CD14-positive monocyte (primary cell): ENCODE data around the gene TCF4. TPM values are rescaled to one million over a fixed set of nuclear protein-coding genes. Genes with fewer than 3 reads are reported as not detected.

Experiments
- DNase-seq, 3 donors: peaks; one replicate each; pipeline ENCODE4 v3.0.0-alpha.2; 2011 to 2022
- H2AFZ ChIP-seq: 2 replicates; pipeline ENCODE4 v1.6.0; 2012; ENCODE audit warnings: mild to moderate bottlenecking, low read depth, low read length, inconsistent platforms; ENCODE audit not compliant: insufficient read depth, poor library complexity, severe bottlenecking
- H3K27ac ChIP-seq, 2 donors: 1 replicate in 1 of 2; 2 replicates in 1 of 2; pipeline ENCODE4 v1.5.1; 2012 to 2013; ENCODE audit warnings: low read length in 2 of 2, control low read depth in 1 of 2, inconsistent platforms in 1 of 2, low read depth in 1 of 2, mild to moderate bottlenecking in 1 of 2
- H3K27me3 ChIP-seq, 2 donors: one replicate each; pipeline versions ENCODE4 v1.6.0 to v1.6.1; 2011 to 2013; ENCODE audit warnings: low read length in 2 of 2; ENCODE audit not compliant: control insufficient read depth in 2 of 2, insufficient read depth in 2 of 2
- H3K36me3 ChIP-seq, 2 donors: replicated peaks in 1 of 2; 1 replicate in 1 of 2; 2 replicates in 1 of 2; pipeline versions ENCODE4 v1.5.1 to v1.6.1; 2012 to 2013; ENCODE audit warnings: low read length in 2 of 2, control low read depth in 1 of 2, inconsistent platforms in 1 of 2, mild to moderate bottlenecking in 1 of 2; ENCODE audit not compliant: insufficient read depth in 2 of 2, control insufficient read depth in 1 of 2
- H3K4me1 ChIP-seq, 2 donors: 1 replicate in 1 of 2; 2 replicates in 1 of 2; pipeline versions ENCODE4 v1.5.1 to v1.6.1; 2012 to 2013; ENCODE audit warnings: low read length in 2 of 2, control low read depth in 1 of 2, inconsistent platforms in 1 of 2, mild to moderate bottlenecking in 1 of 2, moderate library complexity in 1 of 2; ENCODE audit not compliant: insufficient read depth in 2 of 2, control insufficient read depth in 1 of 2
- H3K4me2 ChIP-seq: replicated peaks from 2 replicates; pipeline ENCODE3; 2012; ENCODE audit warnings: low read length, moderate library complexity, mild to moderate bottlenecking; ENCODE audit not compliant: poor library complexity, severe bottlenecking; ENCODE audit errors: extremely low read depth
- H3K4me3 ChIP-seq, 3 experiments: fragments of 200-600 bp in 1 of 3; sonication (generic) in 1 of 3; replicated peaks in 1 of 3; 1 replicate in 2 of 3; 2 replicates in 1 of 3; pipeline ENCODE4 v1.5.1; 2011 to 2013; ENCODE audit warnings: low read length in 3 of 3, mild to moderate bottlenecking in 3 of 3, control low read depth in 2 of 3, low read depth in 2 of 3, inconsistent platforms in 1 of 3, moderate library complexity in 1 of 3
- H3K79me2 ChIP-seq: 2 replicates; pipeline ENCODE4 v1.6.0; 2012; ENCODE audit warnings: mild to moderate bottlenecking, control low read depth, inconsistent platforms, low read length, moderate library complexity; ENCODE audit not compliant: insufficient read depth
- H3K9ac ChIP-seq: 2 replicates; pipeline ENCODE4 v1.6.0; 2017; ENCODE audit warnings: low read length, mild to moderate bottlenecking; ENCODE audit not compliant: insufficient read depth, poor library complexity, severe bottlenecking
- H3K9me3 ChIP-seq, 2 donors: replicated peaks in 1 of 2; 1 replicate in 1 of 2; 2 replicates in 1 of 2; pipeline versions ENCODE4 v1.5.1 to v1.6.1; 2012 to 2013; ENCODE audit warnings: low read length in 2 of 2, control low read depth in 1 of 2; ENCODE audit not compliant: control insufficient read depth in 1 of 2, insufficient read depth in 1 of 2
- H4K20me1 ChIP-seq: 2 replicates; pipeline ENCODE4 v1.6.0; 2012; ENCODE audit warnings: mild to moderate bottlenecking, low read length, control low read depth, moderate library complexity; ENCODE audit not compliant: insufficient read depth
- H3K27ac Mint-ChIP-seq, 7 donors: one replicate each; pipeline ENCODE4 v1.8.0; 2020; ENCODE audit warnings: mild to moderate bottlenecking in 7 of 7, mixed read lengths in 7 of 7, moderate library complexity in 6 of 7, inconsistent platforms in 2 of 7
- H3K27me3 Mint-ChIP-seq, 3 donors: one replicate each; pipeline ENCODE4 v1.8.0; 2021 to 2022; ENCODE audit warnings: low read depth in 3 of 3, mild to moderate bottlenecking in 3 of 3, mixed read lengths in 3 of 3, moderate library complexity in 3 of 3, inconsistent platforms in 1 of 3
- H3K36me3 Mint-ChIP-seq, 2 donors: one replicate each; pipeline ENCODE4 v1.8.0; 2020; ENCODE audit warnings: mixed read lengths in 2 of 2, inconsistent platforms in 1 of 2, mild to moderate bottlenecking in 1 of 2
- H3K4me1 Mint-ChIP-seq: one replicate; pipeline ENCODE4 v1.8.0; 2020; ENCODE audit warnings: mild to moderate bottlenecking, mixed read lengths
- H3K4me3 Mint-ChIP-seq, 2 donors: one replicate each; pipeline ENCODE4 v1.8.0; 2020; ENCODE audit warnings: mild to moderate bottlenecking in 2 of 2, mixed read lengths in 2 of 2, moderate library complexity in 1 of 2
- H3K9me3 Mint-ChIP-seq, 7 donors: one replicate each; pipeline ENCODE4 v1.8.0; 2020 to 2022; ENCODE audit warnings: mixed read lengths in 7 of 7, mild to moderate bottlenecking in 6 of 7, moderate library complexity in 6 of 7, inconsistent platforms in 2 of 7
- WGBS: methylation state at CpG from one replicate; pipeline ENCODE4 v1.1.5; 2013; ENCODE audit warnings: missing lambda C conversion rate; ENCODE audit not compliant: insufficient coverage; 5-methylcytosine and 5-hydroxymethylcytosine counted together
- intact Hi-C, 2 donors: fragments of 100-400 bp; cut with micrococcal nuclease; formaldehyde crosslinking; loops; one replicate each; pipeline versions ENCODE4 v1.15.0 to v1.15.1; 2023
- polyA plus RNA-seq, 3 donors: library from polyadenylated mRNA; depleted of rRNA in 1 of 3; unstranded in 2 of 3; stranded (reverse) in 1 of 3; fragments of 300-500 nt in 2 of 3; fragments of >200 nt in 1 of 3; fragmentation: Illumina TruSeq in 2 of 3; gene quantifications; 1 replicate in 2 of 3; 2 replicates in 1 of 3; pipeline ENCODE4 v1.2.3, GENCODE V29; 2012 to 2021
- TF ChIP-seq, protein P1 (sequence below): fragments of 200-600 bp; IDR thresholded peaks from one replicate; pipeline ENCODE4 v1.8.0; 2022; ENCODE audit warnings: antibody characterized with exemption, mild to moderate bottlenecking

The TCF4 gene
- polyA plus RNA-seq, 3 donors: 5.9 to 12.9 (median 10.7) TPM

GRCh38 chr18:55555395-55556027 is 32.5 kb downstream of the TCF4 start:
- H3K36me3 Mint-ChIP-seq: peaks cover 0 to 5% of the 10 kb centered on the region in 2 donors
- intact Hi-C loops: no loop called here
- no peak overlapping the region for H3K4me3 ChIP-seq
- no peaks in the 10 kb centered on the region for H3K27me3 ChIP-seq
- TF ChIP-seq, protein P1, sequence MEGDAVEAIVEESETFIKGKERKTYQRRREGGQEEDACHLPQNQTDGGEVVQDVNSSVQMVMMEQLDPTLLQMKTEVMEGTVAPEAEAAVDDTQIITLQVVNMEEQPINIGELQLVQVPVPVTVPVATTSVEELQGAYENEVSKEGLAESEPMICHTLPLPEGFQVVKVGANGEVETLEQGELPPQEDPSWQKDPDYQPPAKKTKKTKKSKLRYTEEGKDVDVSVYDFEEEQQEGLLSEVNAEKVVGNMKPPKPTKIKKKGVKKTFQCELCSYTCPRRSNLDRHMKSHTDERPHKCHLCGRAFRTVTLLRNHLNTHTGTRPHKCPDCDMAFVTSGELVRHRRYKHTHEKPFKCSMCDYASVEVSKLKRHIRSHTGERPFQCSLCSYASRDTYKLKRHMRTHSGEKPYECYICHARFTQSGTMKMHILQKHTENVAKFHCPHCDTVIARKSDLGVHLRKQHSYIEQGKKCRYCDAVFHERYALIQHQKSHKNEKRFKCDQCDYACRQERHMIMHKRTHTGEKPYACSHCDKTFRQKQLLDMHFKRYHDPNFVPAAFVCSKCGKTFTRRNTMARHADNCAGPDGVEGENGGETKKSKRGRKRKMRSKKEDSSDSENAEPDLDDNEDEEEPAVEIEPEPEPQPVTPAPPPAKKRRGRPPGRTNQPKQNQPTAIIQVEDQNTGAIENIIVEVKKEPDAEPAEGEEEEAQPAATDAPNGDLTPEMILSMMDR: no peak
- no peaks in the 10 kb centered on the region for H3K79me2 ChIP-seq
- no peak overlapping the region for H3K9ac ChIP-seq
- H3K4me2 ChIP-seq: no peak overlapping the region
- no peaks in the 10 kb centered on the region for H3K4me1 Mint-ChIP-seq
- no peak overlapping the region for H3K4me3 Mint-ChIP-seq
- H3K9me3 Mint-ChIP-seq: peaks cover 0 to 3% (median 0%) of the 10 kb centered on the region in 7 donors
- no peak overlapping the region for H2AFZ ChIP-seq
- H3K36me3 ChIP-seq: no peaks in the 10 kb centered on the region
- H3K27ac Mint-ChIP-seq: no peak overlapping the region
- H3K27me3 Mint-ChIP-seq: no peaks in the 10 kb centered on the region
- H3K27ac ChIP-seq: no peak overlapping the region
- no peaks in the 10 kb centered on the region for H3K4me1 ChIP-seq
- no CpG with 5 or more reads among the region's 4 CpGs for WGBS
- no peak for DNase-seq
- H4K20me1 ChIP-seq: no peaks in the 10 kb centered on the region
- H3K9me3 ChIP-seq: no peaks in the 10 kb centered on the region

DNA sequence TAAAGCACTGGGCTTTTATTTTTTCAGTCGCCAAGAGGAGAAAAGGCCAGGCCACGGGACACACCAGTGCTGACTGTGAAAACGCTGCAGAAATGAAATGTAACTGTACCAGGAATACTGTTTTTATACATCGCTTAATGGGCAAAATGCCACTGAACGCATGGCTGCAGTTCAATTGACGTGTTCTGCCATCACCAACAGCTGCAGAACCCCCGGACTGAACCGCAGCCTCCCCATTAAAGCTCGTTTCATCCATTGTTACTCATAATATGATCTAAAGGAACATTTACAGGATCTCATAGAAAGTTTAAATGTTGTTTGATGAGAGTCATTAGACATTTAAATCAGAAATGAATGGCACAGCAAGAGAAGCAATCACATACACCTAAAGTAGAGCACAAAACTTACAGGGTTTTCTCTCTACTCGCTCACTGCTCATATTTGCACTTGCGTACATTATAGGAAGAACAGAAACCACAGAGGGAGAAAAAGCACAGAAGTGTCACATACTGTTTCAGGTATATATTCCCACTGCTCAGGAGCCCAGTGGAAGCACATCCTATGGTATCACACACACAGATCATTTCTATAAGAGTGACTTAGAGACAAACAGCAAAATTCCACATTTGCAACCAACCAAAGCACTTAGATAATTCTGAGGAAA is 35.3 kb downstream of the TCF4 start:
- 87% methylated on average over 6 of the region's 11 CpGs for WGBS
- H3K9me3 ChIP-seq: no peaks in the 10 kb centered on the region
- no peaks in the 10 kb centered on the region for H3K36me3 ChIP-seq
- DNase-seq: no peak
- TF ChIP-seq, protein P1: no peak
- no peaks in the 10 kb centered on the region for H3K4me1 ChIP-seq
- H3K4me1 Mint-ChIP-seq: no peaks in the 10 kb centered on the region
- no peak overlapping the region for H3K27ac Mint-ChIP-seq
- intact Hi-C loops: no loop called here
- H3K4me3 ChIP-seq: no peak overlapping the region
- no peaks in the 10 kb centered on the region for H3K27me3 Mint-ChIP-seq
- H3K9ac ChIP-seq: no peak overlapping the region
- no peaks in the 10 kb centered on the region for H3K27me3 ChIP-seq
- H3K79me2 ChIP-seq: no peaks in the 10 kb centered on the region
- no peak overlapping the region for H3K4me2 ChIP-seq
- no peak overlapping the region for H2AFZ ChIP-seq
- H3K9me3 Mint-ChIP-seq: peaks cover 0 to 3% (median 0%) of the 10 kb centered on the region in 7 donors
- no peak overlapping the region for H3K4me3 Mint-ChIP-seq
- H3K27ac ChIP-seq: no peak overlapping the region
- H3K36me3 Mint-ChIP-seq: peaks cover 0 to 5% of the 10 kb centered on the region in 2 donors
- no peaks in the 10 kb centered on the region for H4K20me1 ChIP-seq
